Right atrium auricular region (tissue), 2 donors: Measurements from ENCODE around the gene GSPT1. TPM values are rescaled to one million over a fixed set of nuclear protein-coding genes. Genes with fewer than 3 reads are reported as not detected.

ENCODE experiments used
- DNase-seq: peaks from one replicate; pipeline ENCODE4 v3.0.0-alpha.2; 2019; ENCODE audit warnings: low spot score
- H3K27ac ChIP-seq, 2 donors: fragments of 200-600 bp; sonication (generic); 1 replicate in 1 of 2; 2 replicates in 1 of 2; pipeline ENCODE4 v1.5.1; 2016 to 2019
- H3K27me3 ChIP-seq, 2 donors: fragments of 200-600 bp; sonication (generic); one replicate each; pipeline versions ENCODE4 v1.5.1 to v1.6.0; 2017 to 2019
- H3K36me3 ChIP-seq: fragments of 200-600 bp; sonication (generic); one replicate; pipeline ENCODE4 v1.5.1; 2016
- H3K4me1 ChIP-seq, 2 donors: fragments of 200-600 bp; sonication (generic); one replicate each; pipeline versions ENCODE4 v1.5.1 to v1.6.0; 2017 to 2019
- H3K4me3 ChIP-seq, 2 donors: fragments of 200-600 bp; sonication (generic); 1 replicate in 1 of 2; 2 replicates in 1 of 2; pipeline ENCODE4 v1.5.1; 2017 to 2019; ENCODE audit warnings: mild to moderate bottlenecking in 1 of 2, moderate library complexity in 1 of 2
- H3K9me3 ChIP-seq, 2 donors: fragments of 200-600 bp; sonication (generic); one replicate each; pipeline ENCODE4 v1.5.1; 2019
- CTCF ChIP-seq, 2 donors: fragments of 200-600 bp; sonication (generic); IDR thresholded peaks; one replicate each; pipeline ENCODE4 v1.5.1; 2019; ENCODE audit warnings: antibody characterized with exemption in 2 of 2
- total RNA-seq, 2 donors: library from RNA; depleted of rRNA; stranded (reverse); fragments of >200 nt; gene quantifications; one replicate each; pipeline ENCODE4 v1.1.0, GENCODE V29; 2016

Gene GSPT1
- total RNA-seq, 2 donors from 2014 or later: 59.5 to 62.7 TPM

- peaks cover 0 to 43% of the 10 kb centered on the region in 2 donors for H3K4me1 ChIP-seq
- no peak for TF ChIP-seq CTCF (IDR thresholded peaks at IDR 0.05)
- no peaks in the 10 kb centered on the region for H3K27me3 ChIP-seq
- H3K27ac ChIP-seq: peak overlapping the region; percentile 83 to 92
- H3K9me3 ChIP-seq: no peaks in the 10 kb centered on the region
- peaks cover 19% of the 10 kb centered on the region for H3K36me3 ChIP-seq
- DNase-seq: no peak
- H3K4me3 ChIP-seq: peak overlapping the region; percentile 80 to 93
Observed at GRCh38 chr16:11852092-11852809, 63.5 kb downstream of the GSPT1 start.

GRCh38 chr16:11851294-11852091 is 64.3 kb downstream of the GSPT1 start, which contains the start of gene RSL1D1:
TSS of gene RSL1D1 (minus strand) at chr16:11851542. CDS start at chr16:11851512, 30 bp downstream.
- H3K36me3 ChIP-seq: peaks cover 27% of the 10 kb centered on the region
- peak within 1 kb of the TSS; percentile 83 to 92 for H3K27ac ChIP-seq
- no peaks in the 10 kb centered on the region for H3K27me3 ChIP-seq
- no peaks in the 10 kb centered on the region for H3K9me3 ChIP-seq
- DNase-seq: peak; percentile 91
- H3K4me3 ChIP-seq: peak within 1 kb of the TSS; percentile 80 to 93
- TF ChIP-seq CTCF (IDR thresholded peaks at IDR 0.05): no peak
- H3K4me1 ChIP-seq: peaks cover 0 to 43% of the 10 kb centered on the region in 2 donors

GRCh38 chr16:11848842-11849241 is 66.9 kb downstream of the GSPT1 start:
- Histone ChIP-seq H3K27me3 (no peaks in the 10 kb centered on the region), H3K27ac (no peak overlapping the region), H3K4me1 (peaks cover 0 to 33% of the 10 kb centered on the region in 2 donors), H3K4me3 (no peak overlapping the region), H3K36me3 (peaks cover 52% of the 10 kb centered on the region), H3K9me3 (no peaks in the 10 kb centered on the region)
- DNase-seq: no peak
- TF ChIP-seq CTCF (IDR thresholded peaks at IDR 0.05): no peak

- DNase-seq: no peak
- Histone ChIP-seq H3K27me3 (no peaks in the 10 kb centered on the region), H3K4me3 (no peak overlapping the region), H3K36me3 (peaks cover 91% of the 10 kb centered on the region), H3K27ac (no peak overlapping the region), H3K4me1 (peaks cover 0 to 11% of the 10 kb centered on the region in 2 donors), H3K9me3 (no peaks in the 10 kb centered on the region)
- no peak for TF ChIP-seq CTCF (IDR thresholded peaks at IDR 0.05)
Observed at GRCh38 chr16:11844499-11844898, 71.3 kb downstream of the GSPT1 start.

GRCh38 chr16:11843861-11844260 is 71.9 kb downstream of the GSPT1 start:
- no peak overlapping the region for H3K4me3 ChIP-seq
- H3K4me1 ChIP-seq: peaks cover 0 to 7% of the 10 kb centered on the region in 2 donors
- peaks cover 91% of the 10 kb centered on the region for H3K36me3 ChIP-seq
- DNase-seq: no peak
- H3K27ac ChIP-seq: no peak overlapping the region
- H3K27me3 ChIP-seq: no peaks in the 10 kb centered on the region
- no peak for TF ChIP-seq CTCF (IDR thresholded peaks at IDR 0.05)
- no peaks in the 10 kb centered on the region for H3K9me3 ChIP-seq
